ENCODE data around the gene HSPA2. TPM values are rescaled to one million over a fixed set of nuclear protein-coding genes. Genes with fewer than 3 reads are reported as not detected.

HSPA2 gene
- total RNA-seq, 1 experiment from 2014 or later = 30.2 TPM

DNA sequence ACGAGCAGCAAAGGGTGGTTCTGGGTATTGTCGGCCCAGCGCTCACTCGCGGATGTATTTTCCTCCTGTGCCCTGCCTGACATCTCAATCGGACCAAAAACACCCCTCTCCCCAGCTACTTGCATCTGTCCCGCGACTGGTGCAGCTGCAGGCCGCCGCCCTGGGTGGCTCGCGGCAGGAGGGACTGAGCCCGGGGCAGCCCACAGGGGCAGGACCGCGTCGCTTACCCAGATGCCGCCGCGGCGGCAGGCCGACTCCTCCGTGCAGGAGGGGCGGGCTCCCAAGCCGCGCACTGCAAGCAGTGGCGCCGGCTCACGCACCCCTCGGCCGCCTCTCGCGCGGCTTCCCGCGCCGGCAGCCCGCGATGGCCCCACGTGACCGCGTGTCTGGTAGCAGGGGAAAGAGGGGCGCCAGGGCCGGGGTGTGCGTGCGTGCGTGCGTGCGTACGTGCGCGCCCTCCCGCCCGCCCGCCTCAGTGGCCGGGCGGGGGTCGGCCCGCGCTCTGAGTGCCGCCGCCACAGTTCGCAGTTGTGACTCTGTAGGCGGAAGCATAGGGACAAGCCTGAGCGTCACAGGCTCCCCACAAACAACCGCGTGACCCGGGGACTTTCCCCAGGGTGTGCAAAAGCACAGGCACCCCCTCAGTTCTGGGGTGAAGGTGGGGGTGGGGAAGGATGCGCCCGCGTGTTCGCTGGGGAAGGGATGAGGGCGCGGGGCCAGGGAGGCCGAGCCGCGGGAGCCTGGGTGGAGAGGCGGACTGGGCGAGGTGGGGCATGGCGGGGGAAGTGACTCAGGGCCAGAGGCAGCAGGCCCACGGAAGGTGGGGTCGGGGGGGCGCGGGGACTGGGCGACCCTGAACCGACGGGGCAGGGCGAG lies 36.9 kb upstream of the HSPA2 start, which contains the start of gene ZBTB25 (continued):
- TF ChIP-seq, protein P1, sequence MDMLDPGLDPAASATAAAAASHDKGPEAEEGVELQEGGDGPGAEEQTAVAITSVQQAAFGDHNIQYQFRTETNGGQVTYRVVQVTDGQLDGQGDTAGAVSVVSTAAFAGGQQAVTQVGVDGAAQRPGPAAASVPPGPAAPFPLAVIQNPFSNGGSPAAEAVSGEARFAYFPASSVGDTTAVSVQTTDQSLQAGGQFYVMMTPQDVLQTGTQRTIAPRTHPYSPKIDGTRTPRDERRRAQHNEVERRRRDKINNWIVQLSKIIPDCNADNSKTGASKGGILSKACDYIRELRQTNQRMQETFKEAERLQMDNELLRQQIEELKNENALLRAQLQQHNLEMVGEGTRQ (CRISPR knock-in tag; IDR thresholded peaks at IDR 0.05) = peak; percentile 96
- TF ChIP-seq, protein P2, sequence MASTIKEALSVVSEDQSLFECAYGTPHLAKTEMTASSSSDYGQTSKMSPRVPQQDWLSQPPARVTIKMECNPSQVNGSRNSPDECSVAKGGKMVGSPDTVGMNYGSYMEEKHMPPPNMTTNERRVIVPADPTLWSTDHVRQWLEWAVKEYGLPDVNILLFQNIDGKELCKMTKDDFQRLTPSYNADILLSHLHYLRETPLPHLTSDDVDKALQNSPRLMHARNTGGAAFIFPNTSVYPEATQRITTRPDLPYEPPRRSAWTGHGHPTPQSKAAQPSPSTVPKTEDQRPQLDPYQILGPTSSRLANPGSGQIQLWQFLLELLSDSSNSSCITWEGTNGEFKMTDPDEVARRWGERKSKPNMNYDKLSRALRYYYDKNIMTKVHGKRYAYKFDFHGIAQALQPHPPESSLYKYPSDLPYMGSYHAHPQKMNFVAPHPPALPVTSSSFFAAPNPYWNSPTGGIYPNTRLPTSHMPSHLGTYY (CRISPR knock-in tag; IDR thresholded peaks at IDR 0.05) = no peak
- TF ChIP-seq, protein P3, sequence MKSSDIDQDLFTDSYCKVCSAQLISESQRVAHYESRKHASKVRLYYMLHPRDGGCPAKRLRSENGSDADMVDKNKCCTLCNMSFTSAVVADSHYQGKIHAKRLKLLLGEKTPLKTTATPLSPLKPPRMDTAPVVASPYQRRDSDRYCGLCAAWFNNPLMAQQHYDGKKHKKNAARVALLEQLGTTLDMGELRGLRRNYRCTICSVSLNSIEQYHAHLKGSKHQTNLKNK (CRISPR knock-in tag; IDR thresholded peaks at IDR 0.05) = no peak
- TF ChIP-seq ZNF263 (CRISPR knock-in tag; IDR thresholded peaks at IDR 0.05; ENCODE audit: low read depth) (no peak), EMX1 (CRISPR knock-in tag; IDR thresholded peaks at IDR 0.05) (no peak), ZNF138 (CRISPR knock-in tag; conservative IDR thresholded peaks at IDR 0.05) (no peak), JAZF1 (CRISPR knock-in tag; IDR thresholded peaks at IDR 0.05) (no peak), NFATC4 (CRISPR knock-in tag; IDR thresholded peaks at IDR 0.05) (0 out of 2 replicates have a peak, but pooled peaks have one; percentile 42), SMAD3 (CRISPR knock-in tag; IDR thresholded peaks at IDR 0.05; ENCODE audit: borderline replicate concordance) (no peak; the same call in none of the 2 replicates), GRHL2 (CRISPR knock-in tag; IDR thresholded peaks at IDR 0.05; ENCODE audit: insufficient replicate concordance, severe bottlenecking) (no peak), OVOL2 (CRISPR knock-in tag; IDR thresholded peaks at IDR 0.05; ENCODE audit: borderline replicate concordance) (no peak), ELF4 (CRISPR knock-in tag; IDR thresholded peaks at IDR 0.05; ENCODE audit: low read depth) (peak; percentile 31; the same call in 1 of the 2 replicates), MXD4 (CRISPR knock-in tag; IDR thresholded peaks at IDR 0.05; ENCODE audit: borderline replicate concordance) (no peak), KAT7 (CRISPR knock-in tag; IDR thresholded peaks at IDR 0.05; ENCODE audit: borderline replicate concordance) (no peak; the same call in 1 of the 2 replicates), NR2C2 (CRISPR knock-in tag; IDR thresholded peaks at IDR 0.05) (no peak), ZNF396 (CRISPR knock-in tag; IDR thresholded peaks at IDR 0.05; ENCODE audit: borderline replicate concordance) (no peak), SOX15 (CRISPR knock-in tag; IDR thresholded peaks at IDR 0.05) (no peak), GABPB1 (CRISPR knock-in tag; IDR thresholded peaks at IDR 0.05) (peak; percentile 60; the same call in 1 of the 2 replicates), NR1H2 (CRISPR knock-in tag; IDR thresholded peaks at IDR 0.05) (no peak), NR3C1 (CRISPR knock-in tag; conservative IDR thresholded peaks at IDR 0.05; ENCODE audit: low read depth) (peak; percentile 87; the same call in 1 of the 2 replicates), ZNF416 (CRISPR knock-in tag; IDR thresholded peaks at IDR 0.05) (no peak), ZNF121 (CRISPR knock-in tag; IDR thresholded peaks at IDR 0.05) (no peak)
- TF ChIP-seq, protein P4, sequence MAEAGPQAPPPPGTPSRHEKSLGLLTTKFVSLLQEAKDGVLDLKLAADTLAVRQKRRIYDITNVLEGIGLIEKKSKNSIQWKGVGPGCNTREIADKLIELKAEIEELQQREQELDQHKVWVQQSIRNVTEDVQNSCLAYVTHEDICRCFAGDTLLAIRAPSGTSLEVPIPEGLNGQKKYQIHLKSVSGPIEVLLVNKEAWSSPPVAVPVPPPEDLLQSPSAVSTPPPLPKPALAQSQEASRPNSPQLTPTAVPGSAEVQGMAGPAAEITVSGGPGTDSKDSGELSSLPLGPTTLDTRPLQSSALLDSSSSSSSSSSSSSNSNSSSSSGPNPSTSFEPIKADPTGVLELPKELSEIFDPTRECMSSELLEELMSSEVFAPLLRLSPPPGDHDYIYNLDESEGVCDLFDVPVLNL (CRISPR knock-in tag; IDR thresholded peaks at IDR 0.05; ENCODE audit: borderline replicate concordance, low read depth) = peak; percentile 72
- TF ChIP-seq, protein P5, sequence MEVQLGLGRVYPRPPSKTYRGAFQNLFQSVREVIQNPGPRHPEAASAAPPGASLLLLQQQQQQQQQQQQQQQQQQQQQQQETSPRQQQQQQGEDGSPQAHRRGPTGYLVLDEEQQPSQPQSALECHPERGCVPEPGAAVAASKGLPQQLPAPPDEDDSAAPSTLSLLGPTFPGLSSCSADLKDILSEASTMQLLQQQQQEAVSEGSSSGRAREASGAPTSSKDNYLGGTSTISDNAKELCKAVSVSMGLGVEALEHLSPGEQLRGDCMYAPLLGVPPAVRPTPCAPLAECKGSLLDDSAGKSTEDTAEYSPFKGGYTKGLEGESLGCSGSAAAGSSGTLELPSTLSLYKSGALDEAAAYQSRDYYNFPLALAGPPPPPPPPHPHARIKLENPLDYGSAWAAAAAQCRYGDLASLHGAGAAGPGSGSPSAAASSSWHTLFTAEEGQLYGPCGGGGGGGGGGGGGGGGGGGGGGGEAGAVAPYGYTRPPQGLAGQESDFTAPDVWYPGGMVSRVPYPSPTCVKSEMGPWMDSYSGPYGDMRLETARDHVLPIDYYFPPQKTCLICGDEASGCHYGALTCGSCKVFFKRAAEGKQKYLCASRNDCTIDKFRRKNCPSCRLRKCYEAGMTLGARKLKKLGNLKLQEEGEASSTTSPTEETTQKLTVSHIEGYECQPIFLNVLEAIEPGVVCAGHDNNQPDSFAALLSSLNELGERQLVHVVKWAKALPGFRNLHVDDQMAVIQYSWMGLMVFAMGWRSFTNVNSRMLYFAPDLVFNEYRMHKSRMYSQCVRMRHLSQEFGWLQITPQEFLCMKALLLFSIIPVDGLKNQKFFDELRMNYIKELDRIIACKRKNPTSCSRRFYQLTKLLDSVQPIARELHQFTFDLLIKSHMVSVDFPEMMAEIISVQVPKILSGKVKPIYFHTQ (CRISPR knock-in tag; IDR thresholded peaks at IDR 0.05) = peak; percentile 79
- TF ChIP-seq, protein P6, sequence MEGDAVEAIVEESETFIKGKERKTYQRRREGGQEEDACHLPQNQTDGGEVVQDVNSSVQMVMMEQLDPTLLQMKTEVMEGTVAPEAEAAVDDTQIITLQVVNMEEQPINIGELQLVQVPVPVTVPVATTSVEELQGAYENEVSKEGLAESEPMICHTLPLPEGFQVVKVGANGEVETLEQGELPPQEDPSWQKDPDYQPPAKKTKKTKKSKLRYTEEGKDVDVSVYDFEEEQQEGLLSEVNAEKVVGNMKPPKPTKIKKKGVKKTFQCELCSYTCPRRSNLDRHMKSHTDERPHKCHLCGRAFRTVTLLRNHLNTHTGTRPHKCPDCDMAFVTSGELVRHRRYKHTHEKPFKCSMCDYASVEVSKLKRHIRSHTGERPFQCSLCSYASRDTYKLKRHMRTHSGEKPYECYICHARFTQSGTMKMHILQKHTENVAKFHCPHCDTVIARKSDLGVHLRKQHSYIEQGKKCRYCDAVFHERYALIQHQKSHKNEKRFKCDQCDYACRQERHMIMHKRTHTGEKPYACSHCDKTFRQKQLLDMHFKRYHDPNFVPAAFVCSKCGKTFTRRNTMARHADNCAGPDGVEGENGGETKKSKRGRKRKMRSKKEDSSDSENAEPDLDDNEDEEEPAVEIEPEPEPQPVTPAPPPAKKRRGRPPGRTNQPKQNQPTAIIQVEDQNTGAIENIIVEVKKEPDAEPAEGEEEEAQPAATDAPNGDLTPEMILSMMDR (IDR thresholded peaks at IDR 0.05) = no peak
